GM21529 (cell line): ENCODE results near the gene ZNF317.

Source experiments
- ATAC-seq: cut with Tn5 transposase; IDR thresholded peaks from one replicate; pipeline ENCODE4 v1.9.1; 2021; ENCODE audit not compliant: unreplicated experiment

Gene ZNF317

DNA sequence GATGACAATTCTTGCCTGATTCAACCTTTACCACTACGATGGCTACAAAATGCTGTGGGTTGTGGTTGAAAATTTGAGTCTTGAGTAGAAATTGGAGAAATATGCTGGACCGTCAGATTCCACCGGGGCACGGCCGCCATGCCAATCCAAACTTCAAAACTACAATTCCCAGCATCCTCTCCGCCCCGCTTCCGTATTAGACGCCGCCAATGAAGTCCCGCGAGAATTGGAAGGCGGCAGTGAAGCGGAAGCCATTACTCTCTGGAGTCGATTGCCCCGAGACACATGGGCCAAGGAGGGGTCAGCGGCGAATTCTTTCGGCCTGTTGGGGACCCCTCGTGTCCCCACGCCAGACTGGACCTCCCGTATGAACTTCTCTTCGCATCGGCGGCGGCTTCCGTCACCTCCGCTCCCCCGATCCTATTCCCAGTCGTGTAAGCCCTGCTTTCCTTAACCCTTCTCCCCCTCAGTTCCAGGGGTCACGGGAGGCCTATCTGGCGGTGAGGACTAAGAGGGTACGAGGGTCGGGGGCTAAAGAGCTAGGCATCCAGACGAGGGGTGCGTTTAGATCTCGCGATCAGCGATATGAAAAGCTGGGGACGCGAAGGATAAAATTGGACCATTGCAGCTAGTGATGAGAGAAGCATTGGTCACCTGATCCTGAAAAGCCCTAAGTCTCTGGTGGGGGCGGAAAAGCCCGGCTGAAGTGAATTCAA, at the start of gene ZNF317:
ZNF317 (plus strand) TSS at position 239 of the 716 bp plus-strand sequence. CDS start 15,620 bp downstream, outside the sequence.
- peak; percentile 97 for ATAC-seq

DNA sequence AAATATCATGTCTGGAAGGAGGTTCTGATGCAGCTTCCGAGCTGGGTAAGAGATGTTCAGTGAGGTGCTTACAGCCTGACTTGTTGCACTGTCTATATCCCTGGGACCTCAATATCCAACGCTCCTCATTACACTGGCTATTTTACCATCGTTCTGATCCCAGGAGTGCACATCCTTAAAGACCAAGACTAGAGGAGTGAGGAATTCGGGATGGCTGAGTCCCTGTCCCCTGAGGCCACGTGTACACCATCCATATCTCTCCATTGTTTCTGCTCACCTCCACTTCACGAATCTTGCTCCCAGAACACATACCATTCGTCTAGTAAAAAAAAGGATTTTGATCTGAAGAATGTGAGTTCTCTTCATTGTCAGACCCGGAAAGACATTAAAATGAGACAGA, 32.8 kb upstream of the ZNF317 start, which contains the start of gene OR7G2:
OR7G2 (minus strand) TSS at position 101 of the 400 bp plus-strand sequence. CDS start 4,232 bp downstream, outside the sequence.
- ATAC-seq = no peak

DNA sequence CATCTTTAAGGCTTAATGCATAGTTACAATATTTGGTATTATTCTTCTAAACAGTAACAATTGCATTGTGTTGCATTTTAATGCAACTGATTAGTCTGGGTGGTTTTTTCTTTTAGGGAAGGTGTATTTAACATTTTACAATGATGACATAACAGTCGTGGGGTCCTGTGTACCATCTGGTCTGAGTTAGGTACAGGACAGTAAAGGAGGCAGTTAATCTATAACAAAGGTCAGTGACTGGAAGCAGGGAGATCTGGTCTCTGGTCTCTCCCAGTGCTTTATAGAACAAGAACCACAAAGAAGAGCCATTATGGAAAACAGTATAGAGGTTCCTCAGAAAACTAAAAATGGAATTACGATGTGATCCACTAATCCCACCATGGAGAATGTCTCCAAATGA, 30.2 kb upstream of the ZNF317 start:
- ATAC-seq = no peak

DNA sequence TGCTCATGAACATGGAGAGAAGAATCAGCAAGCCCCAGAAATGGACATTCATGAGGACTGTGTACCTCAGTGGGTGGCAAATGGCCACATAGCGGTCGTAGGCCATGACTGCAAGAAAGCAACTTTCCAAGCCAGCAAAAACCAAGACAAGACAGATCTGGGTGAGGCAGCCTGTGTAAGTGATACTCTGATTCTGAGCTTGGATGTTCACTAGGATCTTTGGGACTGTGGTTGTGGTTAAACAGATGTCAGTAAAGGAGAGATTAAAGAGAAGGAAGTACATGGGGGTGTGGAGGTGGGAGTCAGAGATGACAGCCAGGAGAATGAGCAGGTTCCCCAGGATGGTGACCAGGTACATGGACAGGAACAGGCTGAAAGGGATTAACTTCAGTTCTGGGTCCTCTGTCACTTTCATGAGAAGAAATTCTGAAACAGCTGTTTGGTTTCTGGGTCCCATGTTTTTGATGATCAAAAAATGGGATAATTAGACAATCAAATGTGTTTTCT, 24.8 kb upstream of the ZNF317 start, which contains the start of gene OR7G1:
OR7G1 (minus strand) TSS at position 457 of the 507 bp plus-strand sequence; CDS start at position 457, 0 bp downstream.
- no peak for ATAC-seq

DNA sequence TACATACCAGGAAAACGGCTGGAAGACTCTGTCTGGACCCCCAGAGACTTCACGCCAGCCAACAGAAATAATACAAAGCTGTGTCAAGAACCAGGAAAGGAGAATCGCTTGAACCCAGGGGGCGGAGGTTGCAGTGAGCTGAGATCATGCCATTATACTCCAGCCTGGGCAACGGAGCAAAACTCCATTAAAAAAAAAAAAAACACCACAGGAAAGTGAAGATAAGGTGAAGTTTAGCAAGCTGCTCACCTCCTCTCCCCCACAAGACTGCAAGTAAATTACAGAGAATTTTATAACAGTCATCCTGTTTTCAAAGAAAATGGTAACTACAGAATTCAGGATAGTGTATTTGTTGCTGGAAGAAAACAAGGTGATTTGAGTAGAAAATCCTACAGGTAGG, 23.6 kb upstream of the ZNF317 start:
- no peak for ATAC-seq

DNA sequence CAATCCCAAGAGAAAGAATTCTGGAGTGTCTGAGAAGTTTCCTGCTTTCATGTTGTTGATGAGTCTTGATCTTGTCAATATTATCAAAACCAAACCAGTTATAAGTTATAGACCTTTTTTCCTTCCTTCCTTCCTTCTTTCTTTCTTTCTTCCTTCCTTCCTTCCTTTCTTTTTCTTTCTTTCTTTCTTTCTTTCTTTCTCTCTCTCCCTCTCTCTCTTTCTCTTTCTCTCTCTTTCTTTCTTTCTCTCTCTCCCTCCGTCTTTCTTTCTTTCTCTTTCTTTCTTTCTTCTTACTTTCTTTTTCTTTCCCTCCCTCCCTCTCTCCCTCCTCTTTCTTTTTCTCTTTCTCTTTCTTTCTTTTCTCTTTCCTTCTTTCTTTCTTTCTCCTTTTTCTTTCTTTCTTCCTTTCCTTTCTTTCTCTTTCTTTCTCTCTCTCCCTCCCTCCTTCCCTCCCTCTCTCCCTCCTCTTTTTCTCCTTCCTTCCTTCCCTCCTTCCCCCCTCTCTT, 13.2 kb upstream of the ZNF317 start, which contains the start of gene OR7G3:
OR7G3 (minus strand) TSS at position 51 of the 506 bp plus-strand sequence; CDS start at position 51, 0 bp downstream.
- ATAC-seq = no peak

DNA sequence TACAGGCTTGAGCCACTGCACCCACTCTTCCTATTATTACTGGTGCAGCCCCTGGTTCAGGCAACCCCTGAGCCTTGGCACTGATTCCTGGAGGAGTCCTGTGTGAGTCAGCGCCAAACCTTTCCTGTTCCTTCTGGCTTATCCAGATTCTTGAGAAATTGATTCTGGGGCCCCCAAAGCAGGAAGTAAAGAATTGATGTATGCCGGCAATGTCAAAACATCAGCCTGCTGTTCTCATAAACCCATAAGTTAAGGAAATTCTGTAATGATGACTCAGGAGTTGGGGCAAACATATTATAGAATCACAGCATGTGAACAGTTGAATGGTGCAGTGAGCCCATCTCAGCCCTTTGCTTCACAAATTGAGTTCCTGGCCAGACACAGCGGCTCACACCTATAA, 12.0 kb upstream of the ZNF317 start:
- no peak for ATAC-seq

DNA sequence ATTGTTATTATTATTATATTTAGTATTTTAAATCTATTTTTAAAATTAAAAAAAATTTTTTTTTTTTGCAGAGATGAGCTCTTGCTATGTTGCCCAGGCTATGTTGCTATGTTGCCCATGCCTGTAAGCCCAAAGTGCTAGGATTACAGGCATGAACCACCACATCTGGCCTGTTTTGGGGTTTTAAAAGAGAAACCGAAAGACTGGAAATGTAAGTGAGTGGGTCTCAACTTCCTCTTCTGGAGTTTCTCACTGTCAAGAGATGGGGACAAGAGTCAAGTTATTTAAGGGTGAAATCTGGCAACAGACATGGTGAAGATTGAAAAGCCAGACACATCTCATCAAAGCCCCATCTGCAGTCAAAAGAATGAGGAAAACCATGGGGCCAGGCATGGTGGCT, 9.2 kb upstream of the ZNF317 start:
- no peak for ATAC-seq

DNA sequence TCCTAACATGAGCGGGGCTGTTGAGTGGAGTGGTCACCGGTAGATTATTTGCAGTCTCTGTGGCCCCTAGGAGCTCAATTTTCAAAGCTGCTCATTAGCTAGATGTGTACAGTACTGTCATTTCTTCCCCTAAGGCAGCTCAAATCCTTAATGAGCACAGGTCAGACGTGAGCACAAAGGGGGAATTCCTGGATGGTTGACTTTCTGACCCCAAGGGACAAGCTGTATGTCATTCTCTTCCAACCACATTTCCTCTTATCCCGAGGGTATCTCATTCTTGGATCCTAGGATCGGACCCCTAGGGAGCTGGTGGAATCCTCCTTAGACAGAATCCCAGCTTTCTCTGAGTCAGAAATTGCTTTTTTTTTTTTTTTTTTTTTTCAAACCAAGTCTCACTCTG, 7.8 kb upstream of the ZNF317 start:
- no peak for ATAC-seq

DNA sequence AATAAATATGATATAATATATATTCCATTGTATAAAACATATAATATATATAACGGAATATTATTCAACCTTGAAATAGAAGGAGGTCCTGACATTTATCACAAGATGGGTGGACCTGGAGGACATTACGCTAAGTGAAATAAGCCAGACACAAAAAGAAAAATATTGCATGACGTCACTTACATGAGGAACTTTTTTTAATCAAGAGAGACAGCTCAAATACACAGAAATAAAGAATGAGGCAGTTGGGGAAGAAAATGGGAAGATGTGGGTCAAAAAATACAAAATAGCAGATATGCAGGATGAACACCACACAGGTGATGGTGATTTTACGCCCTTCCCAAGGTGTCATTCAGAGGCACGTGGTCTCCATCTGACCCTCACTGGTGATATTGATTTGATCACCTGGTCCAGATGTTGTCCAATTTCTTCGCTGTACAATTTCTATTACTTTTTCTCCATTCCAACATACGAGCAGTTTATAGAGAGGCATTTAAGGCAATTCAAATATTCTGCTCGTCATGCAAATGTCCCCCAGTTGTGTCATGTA, 513 bp upstream of the ZNF317 start:
- ATAC-seq = no peak

DNA sequence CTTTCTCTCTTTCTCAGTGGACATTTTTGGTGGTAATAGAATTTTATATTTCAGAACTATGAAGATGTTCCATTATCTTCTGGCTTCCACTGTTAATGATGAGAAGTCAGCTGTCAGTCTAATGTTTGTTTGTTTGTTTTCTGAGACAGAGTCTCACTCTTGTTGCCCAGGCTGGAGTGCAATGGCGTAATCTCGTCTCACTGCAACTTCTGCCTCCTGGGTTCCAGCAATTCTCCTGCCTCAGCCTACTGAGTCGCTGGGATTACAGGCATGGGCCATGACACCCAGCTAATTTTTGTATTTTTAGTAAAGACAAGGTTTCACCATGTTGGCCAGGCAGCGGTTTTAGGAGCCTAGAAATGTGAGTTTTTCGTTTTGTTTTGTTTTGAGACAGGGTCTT, 4.7 kb downstream of the ZNF317 start:
- ATAC-seq = no peak

DNA sequence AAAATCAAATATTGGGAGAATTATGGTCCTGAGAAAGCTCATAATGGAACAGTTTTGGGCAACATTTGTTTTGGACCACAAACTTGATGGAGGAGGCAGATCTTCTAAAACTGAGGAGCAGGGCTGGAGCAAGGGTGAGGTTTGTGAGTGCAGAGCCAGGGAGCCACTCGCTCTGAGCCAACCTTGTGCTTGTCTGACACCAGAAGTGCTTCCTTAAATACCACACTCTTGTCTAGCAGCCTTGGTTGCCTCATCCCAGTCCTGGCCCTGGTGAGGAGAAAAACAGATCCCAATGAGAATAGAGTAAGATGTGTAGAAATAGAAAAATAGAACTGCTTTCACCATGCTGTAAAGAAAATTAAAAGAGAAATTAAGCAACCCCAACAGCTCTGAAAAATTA, 6.7 kb downstream of the ZNF317 start:
- no peak for ATAC-seq

DNA sequence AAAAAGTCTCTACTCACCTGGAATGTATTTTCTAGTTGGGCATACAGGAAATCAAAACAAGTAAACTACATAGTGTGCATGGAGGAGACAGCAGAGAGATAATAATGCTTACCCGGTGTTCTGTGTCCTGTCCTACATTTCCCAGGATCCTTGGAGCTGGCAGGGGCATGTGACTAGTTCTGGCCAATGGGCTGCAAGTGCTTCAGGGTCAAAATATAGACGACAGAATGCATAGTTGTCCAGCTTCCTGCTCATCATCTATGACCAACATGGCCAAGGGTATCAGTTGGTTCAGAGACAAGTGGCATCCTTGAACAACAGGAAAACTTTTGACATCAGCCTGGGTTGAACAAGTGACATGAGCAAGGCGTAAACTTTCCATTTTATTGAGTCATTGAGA, 8.5 kb downstream of the ZNF317 start:
- no peak for ATAC-seq

DNA sequence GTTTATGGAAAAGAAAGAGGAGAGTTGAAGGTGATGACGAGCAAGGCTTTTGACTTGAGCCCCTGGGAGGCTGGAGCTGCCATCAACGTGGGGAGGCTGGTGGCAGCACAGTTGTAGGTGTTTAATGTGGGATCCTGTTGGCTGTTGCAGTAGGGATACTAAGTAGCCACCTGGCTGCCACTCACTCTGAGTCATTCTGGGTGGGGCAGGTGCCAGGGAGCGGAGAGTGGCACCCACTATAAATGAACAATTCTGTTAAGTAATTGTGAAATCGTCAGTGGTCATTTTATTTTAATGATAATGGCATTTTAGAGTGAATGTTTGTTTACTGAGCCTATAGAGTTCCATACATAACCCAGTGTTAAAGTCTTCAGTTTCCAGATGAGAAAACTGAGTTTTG, 9.8 kb downstream of the ZNF317 start:
- no peak for ATAC-seq

DNA sequence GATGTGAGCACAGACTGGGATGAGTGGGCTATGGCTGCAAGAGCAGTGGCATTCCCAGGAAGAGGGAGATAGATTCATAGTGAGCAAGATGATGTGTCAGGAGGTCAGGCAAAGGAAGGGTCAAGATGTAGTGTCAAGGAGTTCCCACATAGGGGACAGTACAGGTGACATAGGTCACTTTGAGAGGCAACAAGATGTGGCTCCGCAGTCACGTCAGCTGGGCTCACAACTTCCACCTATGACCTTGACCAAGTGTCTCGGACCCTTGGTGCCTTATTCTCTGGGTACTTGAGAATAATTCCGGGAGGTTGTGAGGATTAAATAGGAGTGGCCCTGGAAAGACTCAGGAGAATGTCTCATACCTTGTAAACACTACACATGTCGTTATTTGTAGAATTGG, 10.5 kb downstream of the ZNF317 start:
- no peak for ATAC-seq

DNA sequence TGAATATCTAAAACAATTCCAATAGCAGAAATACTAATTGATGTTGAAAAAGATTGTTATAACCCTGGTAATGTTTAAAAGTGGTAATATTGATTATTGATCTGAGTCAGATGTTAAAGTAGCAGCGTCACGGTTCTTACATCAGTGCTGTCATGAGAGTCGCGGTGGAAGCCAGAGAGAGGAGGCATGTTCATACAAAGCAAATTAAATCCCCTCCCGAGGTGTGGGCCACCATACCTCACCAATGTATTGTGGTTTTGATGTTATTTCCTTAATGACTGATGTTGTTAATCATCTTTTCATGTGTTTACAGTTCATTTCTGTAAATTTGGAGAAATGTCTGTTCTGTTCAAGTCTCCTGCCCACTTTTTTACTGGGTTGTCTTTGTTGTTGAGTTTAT, 11.2 kb downstream of the ZNF317 start:
- ATAC-seq = no peak

DNA sequence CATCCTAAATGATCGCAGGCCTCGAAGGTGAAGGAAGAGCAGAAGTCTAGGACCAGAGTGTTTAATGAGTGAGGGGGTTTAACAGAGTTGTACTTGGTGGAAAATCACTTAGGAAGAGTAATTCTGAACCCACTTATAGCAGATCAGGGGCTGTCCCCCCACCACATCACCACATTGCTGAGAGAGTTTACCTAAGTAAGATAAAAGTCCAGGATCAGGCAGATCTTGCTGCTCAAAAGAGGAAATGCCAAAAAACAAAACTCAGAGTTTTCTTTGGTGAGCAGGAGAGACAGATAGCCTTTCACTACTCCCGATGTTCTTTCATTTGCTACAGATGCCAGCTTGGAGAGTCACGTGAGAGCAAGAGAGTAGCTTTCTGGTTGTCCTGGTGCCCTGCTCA, 15.4 kb downstream of the ZNF317 start:
- no peak for ATAC-seq

DNA sequence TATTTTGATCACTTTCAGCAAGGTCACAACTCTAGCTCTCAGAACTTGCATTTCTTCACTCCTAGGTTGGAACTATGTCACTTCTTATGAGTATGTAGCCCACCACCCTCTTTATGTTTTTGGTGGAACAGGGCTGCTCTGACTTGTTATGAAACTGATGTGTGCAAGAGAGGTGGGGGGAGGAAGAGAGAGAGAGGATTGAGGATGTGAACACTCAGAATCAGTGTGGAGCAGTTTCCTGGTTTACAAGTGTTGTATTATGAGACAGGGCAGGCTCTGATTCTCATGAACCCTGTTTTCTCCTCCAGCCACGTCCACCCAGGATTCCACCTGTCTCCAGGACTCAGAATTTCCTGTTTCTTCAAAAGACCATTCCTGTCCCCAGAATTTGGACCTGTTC, 16.1 kb downstream of the ZNF317 start:
- ATAC-seq = no peak

DNA sequence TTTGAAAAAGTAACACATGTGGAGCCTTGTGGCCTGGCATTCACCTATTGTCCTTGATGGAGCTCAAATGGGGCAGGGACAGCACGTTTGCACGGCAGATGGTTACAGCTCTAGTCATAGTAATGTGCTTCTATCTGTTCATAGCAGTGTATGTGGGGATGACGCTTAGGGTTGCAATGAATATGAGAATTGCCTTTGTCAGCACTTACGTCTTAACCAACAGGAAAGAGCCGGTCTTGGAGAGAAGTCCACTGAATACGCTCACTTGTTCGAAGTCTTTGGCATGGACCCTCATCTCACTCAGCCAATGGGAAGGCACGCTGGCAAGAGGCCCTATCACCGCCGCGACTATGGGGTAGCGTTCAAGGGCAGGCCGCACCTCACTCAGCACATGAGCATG, 19.7 kb downstream of the ZNF317 start:
- no peak for ATAC-seq

DNA sequence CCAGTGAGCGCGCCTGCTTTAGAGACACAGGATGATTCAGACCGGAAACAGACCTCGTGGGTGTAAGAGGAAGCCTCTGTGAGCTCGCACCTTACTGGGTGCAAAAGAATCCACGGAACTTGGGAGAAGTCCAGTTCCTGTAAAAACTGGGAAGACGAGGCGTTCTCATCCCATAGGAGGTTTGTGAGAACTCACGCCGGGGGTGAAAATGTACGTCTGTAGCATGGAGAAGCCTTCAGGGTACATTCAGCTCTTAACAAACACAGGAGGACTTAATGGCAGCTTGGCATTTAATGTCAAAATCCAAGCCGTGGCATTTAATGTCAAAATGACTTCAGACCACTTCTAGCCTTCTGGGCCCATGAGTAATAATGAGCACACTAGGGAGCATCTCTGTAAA, 21.2 kb downstream of the ZNF317 start:
- no peak for ATAC-seq

DNA sequence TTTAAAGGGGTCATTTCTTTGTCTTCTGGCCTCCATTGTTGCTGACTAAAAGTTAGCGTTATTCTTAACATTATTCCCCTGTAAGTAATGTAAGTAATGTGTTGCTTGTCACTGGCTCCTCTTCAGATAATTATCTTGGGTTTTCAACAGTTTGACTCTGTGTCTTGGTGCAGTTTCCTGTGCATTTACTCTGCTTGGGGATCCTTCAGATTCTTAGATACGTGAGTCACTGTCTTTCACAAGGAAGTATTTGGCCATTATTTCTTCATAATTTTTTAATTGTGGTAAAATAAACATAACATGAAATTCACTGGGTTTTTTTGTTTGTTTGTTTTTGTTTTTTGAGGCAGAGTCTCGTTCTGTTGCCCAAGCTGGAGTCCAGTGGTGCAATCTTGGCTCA, 25.1 kb downstream of the ZNF317 start:
- ATAC-seq = no peak

DNA sequence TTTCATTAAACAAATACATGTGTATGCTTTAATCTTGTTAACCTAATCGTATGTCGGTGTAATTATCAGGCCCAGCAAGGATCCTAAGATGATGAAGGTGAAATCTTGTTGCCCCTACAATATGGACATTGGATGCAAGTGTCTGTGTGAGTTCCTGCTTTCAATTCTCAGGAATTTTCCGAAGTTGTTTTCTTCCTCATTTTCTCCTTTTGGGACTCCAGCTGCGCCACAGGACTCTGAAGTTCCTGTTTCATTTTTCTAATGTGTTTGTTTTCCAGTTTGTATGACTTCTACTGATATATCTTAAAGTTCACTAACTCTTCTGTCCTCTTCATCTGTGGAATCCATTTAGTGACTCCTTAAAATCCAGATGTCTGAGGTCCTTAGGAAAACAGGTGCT, 26.6 kb downstream of the ZNF317 start:
- no peak for ATAC-seq
